ENCODE results near the gene IRF6.

Gene IRF6

DNA sequence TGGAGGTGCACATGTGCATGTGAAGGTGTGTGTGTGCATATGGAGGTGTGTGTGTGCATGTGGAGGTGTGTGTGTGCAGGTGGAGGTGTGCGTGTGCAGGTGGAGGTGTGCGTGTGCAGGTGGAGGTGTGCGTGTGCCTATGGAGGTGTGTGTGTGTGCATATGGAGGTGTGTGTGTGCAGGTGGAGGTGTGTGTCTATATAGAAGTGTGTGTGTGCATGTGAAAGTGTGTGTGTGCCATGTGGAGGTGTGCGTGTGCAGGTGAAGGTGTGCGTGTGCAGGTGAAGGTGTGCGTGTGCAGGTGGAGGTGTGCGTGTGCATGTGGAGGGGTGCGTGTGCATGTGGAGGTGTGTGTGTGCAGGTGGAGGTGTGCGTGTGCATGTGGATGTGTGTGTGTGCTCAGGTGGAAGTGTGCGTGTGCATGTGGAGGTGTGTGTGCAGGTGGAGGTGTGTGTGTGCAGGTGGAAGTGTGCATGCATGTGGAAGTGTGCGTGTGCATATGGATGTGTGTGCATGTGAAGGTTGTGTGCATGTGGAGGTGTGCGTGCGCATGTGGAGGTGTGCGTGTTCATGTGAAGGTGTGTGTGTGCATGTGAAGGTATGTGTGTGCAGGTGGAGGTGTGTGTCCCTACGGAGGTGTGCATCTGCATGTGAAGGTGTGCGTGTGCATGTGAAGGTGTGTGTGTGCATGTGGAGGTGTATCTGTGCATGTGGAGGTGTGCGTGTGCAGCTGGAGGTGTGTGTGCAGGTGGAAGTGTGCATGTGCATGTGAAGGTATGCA is 35.1 kb downstream of the IRF6 start:
- no peak overlapping the region for H3K27ac ChIP-seq
- peaks cover 42% of the 10 kb centered on the region for H3K36me3 ChIP-seq
- H3K27me3 ChIP-seq, result no peaks in the 10 kb centered on the region
- H3K4me3 ChIP-seq (ENCODE audit: low read depth in 1 of 2, low read length in 1 of 2), result no peak overlapping the region
- peaks cover 48 to 52% of the 10 kb centered on the region in 2 experiments for H3K4me1 ChIP-seq (ENCODE audit: control insufficient read depth in 1 of 2, insufficient read depth in 1 of 2, low read depth in 1 of 2, low read length in 1 of 2)
- TF ChIP-seq, protein P1, sequence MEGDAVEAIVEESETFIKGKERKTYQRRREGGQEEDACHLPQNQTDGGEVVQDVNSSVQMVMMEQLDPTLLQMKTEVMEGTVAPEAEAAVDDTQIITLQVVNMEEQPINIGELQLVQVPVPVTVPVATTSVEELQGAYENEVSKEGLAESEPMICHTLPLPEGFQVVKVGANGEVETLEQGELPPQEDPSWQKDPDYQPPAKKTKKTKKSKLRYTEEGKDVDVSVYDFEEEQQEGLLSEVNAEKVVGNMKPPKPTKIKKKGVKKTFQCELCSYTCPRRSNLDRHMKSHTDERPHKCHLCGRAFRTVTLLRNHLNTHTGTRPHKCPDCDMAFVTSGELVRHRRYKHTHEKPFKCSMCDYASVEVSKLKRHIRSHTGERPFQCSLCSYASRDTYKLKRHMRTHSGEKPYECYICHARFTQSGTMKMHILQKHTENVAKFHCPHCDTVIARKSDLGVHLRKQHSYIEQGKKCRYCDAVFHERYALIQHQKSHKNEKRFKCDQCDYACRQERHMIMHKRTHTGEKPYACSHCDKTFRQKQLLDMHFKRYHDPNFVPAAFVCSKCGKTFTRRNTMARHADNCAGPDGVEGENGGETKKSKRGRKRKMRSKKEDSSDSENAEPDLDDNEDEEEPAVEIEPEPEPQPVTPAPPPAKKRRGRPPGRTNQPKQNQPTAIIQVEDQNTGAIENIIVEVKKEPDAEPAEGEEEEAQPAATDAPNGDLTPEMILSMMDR (IDR thresholded peaks at IDR 0.05), result no peak
- no peaks in the 10 kb centered on the region for H3K9me3 ChIP-seq

DNA sequence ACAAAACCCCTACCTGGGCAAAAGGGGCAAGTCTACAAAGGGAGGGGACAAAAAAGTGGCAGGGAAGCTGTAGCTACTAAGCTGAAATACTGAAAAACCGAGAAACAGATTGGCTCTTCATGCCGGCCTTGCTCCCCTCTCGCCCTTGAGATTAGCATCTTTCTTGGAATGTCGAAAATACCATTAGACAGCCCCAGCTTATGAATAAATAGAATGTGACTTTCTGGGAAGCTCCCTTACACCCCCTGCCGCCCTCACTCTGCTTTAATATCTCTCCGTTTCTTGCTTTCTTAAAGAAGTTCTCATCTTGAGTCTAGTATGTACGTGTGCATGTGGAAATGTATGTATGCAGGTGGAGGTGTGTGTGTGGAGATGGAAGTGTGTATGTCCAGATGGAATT is 36.0 kb downstream of the IRF6 start:
- TF ChIP-seq, protein P1 (IDR thresholded peaks at IDR 0.05), result no peak
- Histone ChIP-seq H3K27me3 (no peaks in the 10 kb centered on the region), H3K27ac (peak overlapping the region; percentile 98), H3K9me3 (no peaks in the 10 kb centered on the region), H3K4me3 (ENCODE audit: low read depth in 1 of 2, low read length in 1 of 2) (peak overlapping the region; percentile 41 to 45), H3K36me3 (peaks cover 37% of the 10 kb centered on the region), H3K4me1 (ENCODE audit: control insufficient read depth in 1 of 2, insufficient read depth in 1 of 2, low read depth in 1 of 2, low read length in 1 of 2) (peaks cover 56 to 61% of the 10 kb centered on the region in 2 experiments)

DNA sequence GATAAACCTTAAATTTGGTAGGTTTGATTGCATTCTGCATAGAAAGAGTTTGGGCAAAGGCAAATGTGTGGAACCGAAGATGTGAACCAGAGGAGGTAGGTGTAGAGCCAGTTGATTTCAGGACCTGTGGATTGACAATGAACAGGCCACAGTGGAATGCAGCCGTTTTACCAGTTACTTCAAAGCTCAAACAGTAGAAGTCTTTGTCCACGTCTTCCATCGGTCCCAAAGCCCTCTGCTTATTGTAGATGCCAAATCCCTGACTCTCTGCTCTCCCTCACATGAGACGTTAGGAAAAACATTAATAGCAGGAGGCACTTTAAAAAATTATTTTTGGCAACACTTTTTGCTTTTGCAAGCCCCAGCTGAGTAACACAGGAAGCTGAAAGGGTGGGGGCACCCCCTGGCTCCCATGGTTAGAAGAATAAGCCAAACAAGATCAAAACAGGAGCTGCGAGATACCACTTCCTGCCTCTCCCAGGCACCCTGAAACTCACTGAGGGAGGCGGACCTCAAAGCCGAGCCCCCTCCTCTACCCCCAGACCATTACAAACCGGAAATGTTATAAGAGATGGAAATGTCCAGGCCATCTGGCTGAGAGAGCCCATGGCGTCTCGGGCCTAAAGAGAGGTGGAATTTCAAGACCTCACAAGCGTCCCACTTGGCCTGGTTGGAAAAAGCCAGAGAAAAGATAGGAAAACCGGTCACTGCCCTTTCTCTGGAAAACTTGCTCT is 36.6 kb downstream of the IRF6 start:
- Histone ChIP-seq H3K4me3 (ENCODE audit: low read depth in 1 of 2, low read length in 1 of 2) (peak overlapping the region; percentile 41 to 45), H3K36me3 (peaks cover 37% of the 10 kb centered on the region), H3K27ac (peak overlapping the region; percentile 98), H3K27me3 (no peaks in the 10 kb centered on the region), H3K9me3 (no peaks in the 10 kb centered on the region), H3K4me1 (ENCODE audit: control insufficient read depth in 1 of 2, insufficient read depth in 1 of 2, low read depth in 1 of 2, low read length in 1 of 2) (peaks cover 63 to 65% of the 10 kb centered on the region in 2 experiments)
- TF ChIP-seq, protein P1 (IDR thresholded peaks at IDR 0.05), result no peak

DNA sequence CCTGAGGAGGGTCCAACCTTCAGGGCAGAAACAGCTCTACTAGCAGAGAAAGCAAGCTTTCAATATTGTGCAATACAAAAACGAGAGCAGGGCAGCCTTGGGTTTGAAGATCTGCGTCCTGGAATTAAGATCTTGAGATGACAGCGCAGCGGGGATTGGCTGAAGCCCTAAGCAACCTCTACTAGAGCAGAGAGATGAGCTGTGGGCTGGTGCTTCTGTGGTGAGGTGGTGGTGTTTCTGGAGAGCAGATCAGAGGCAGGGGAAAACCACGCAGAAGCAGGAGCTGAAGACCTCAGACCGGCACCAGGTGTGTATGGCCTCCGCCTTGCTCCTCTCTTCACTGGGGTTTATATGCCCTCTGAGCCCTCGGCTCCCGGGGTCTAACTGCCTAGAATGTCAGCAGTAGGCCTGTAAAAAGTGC is 37.6 kb downstream of the IRF6 start:
- Histone ChIP-seq H3K36me3 (peaks cover 37% of the 10 kb centered on the region), H3K27me3 (no peaks in the 10 kb centered on the region), H3K27ac (peak overlapping the region; percentile 98), H3K9me3 (no peaks in the 10 kb centered on the region), H3K4me3 (ENCODE audit: low read depth in 1 of 2, low read length in 1 of 2) (peak overlapping the region; percentile 41 to 45), H3K4me1 (ENCODE audit: control insufficient read depth in 1 of 2, insufficient read depth in 1 of 2, low read depth in 1 of 2, low read length in 1 of 2) (peaks cover 63 to 65% of the 10 kb centered on the region in 2 experiments)
- TF ChIP-seq, protein P1 (IDR thresholded peaks at IDR 0.05), result no peak

DNA sequence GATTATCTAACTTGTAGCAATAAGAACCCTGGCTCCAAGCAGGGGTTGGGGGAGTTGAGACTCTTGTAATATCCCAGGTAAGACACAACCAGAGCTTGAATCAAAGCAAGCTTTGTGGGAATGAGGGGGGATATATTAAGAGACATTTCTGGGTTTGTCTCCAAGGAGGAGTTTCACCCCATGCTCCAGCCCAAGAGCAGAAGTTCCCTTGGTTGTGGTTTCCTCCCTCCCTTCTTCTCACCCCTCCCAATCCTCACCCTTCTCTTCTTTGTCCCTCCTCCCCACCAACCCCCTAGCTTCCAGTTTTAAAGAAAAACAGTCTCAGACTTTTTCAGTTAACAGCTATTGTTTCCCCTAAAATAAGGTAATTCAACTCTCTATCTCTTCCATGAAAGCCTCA is 38.2 kb downstream of the IRF6 start:
- H3K4me3 ChIP-seq (ENCODE audit: low read depth in 1 of 2, low read length in 1 of 2), result peak overlapping the region; percentile 41 to 45
- peaks cover 37% of the 10 kb centered on the region for H3K36me3 ChIP-seq
- H3K27me3 ChIP-seq, result no peaks in the 10 kb centered on the region
- TF ChIP-seq, protein P1 (IDR thresholded peaks at IDR 0.05), result no peak
- H3K27ac ChIP-seq, result peak overlapping the region; percentile 98
- H3K9me3 ChIP-seq, result no peaks in the 10 kb centered on the region
- peaks cover 63 to 65% of the 10 kb centered on the region in 2 experiments for H3K4me1 ChIP-seq (ENCODE audit: control insufficient read depth in 1 of 2, insufficient read depth in 1 of 2, low read depth in 1 of 2, low read length in 1 of 2)

Measured in neutrophil (primary cell).